HG02938 (cell line): ENCODE measurements around the gene FBP1.

Experiments
- ATAC-seq: cut with Tn5 transposase; IDR thresholded peaks from one replicate; pipeline ENCODE4 v1.9.1; 2021; ENCODE audit warnings: mild to moderate bottlenecking, moderate library complexity; ENCODE audit not compliant: unreplicated experiment

Gene FBP1

DNA sequence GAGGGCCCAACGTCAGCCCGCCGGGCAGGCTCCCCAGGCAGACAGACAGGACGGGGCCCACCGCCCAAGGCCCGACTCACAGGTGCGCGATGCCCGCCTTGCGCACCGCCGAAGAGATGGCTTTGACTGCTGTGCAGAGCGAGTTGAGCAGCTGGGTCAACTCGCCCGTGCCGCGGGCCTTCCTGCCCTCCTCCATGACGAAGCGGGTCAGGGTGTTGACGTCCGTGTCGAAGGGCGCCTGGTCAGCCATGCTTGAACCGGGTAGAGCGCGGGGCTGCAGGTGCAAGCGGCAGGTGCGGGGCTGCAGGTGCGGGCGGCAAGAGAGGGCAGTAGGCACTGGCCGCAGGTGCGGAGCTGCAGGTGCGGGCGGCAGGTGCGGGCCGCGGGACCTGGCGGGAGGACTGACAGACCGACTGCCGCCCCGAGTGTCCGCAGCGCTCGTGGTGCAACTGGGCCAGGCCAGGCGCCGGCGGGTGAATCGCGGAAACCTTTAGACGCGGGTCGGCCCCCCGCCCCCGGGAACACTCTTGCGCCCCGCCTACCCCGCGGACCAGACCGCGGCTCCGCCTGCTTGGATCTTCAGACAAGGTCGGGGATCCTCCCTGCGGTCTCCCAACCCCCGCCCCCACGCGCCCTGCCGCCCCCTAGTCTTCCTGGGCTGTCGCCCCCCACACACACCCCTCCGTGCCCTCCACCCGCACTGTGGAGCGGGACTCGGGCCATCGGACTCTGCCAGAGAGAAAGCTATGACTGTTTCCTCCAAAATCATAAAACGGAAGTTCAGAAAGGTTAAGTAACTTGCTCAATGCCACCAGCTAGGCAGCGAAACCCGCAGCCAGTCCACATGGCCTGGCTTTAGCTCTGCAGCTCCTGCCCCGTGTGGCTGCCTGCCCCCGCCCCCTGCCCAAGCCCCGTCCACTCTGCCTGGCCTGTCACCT is at the start of gene FBP1:
Gene FBP1 (minus strand): TSS at position 458 of the 938 bp plus-strand sequence. CDS start 208 bp downstream, at position 250.
- no peak for ATAC-seq

DNA sequence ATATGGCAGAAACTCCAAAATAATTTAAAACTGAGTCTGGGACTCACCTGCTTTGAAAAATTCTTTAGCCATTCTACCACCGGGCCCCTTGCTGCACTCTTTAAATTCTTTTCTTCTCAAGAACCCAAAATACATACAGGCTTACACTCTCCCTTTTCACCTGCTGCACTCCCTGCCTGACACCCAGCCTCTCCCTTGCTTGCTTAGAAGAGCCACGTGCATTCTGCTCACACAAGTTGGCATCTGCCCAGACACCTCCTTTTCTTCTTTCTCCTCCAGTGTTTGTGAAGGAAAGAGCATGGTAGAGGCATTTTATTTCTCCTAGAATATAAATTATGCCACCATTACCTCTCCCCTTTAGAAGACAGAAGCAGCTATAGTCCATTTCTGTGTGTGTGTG is 48.1 kb upstream of the FBP1 start:
- no peak for ATAC-seq

GRCh38 chr9:94685359-94685758 is 46.0 kb upstream of the FBP1 start:
- ATAC-seq: no peak

GRCh38 chr9:94681508-94681907 is 42.2 kb upstream of the FBP1 start:
- no peak for ATAC-seq

GRCh38 chr9:94680621-94681020 is 41.3 kb upstream of the FBP1 start:
- no peak for ATAC-seq

DNA sequence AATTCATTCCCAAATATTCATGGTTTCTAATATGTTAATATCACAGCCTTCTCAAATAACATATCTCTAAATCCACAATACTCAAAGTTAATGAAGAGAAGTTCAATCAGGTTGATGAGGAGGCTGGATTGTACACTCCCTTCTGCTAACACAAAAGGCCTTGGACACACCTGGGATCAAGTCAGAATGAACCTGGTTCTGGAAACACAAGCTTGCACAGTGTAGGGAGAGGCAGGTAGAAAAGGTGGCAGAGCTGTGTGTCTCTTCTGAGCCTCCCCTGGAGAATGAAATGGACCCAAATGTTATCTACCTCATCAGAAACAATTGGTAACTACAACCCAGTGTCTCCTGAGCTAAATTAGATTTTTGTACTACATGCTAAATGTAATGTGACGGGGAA is 40.7 kb upstream of the FBP1 start:
- no peak for ATAC-seq

DNA sequence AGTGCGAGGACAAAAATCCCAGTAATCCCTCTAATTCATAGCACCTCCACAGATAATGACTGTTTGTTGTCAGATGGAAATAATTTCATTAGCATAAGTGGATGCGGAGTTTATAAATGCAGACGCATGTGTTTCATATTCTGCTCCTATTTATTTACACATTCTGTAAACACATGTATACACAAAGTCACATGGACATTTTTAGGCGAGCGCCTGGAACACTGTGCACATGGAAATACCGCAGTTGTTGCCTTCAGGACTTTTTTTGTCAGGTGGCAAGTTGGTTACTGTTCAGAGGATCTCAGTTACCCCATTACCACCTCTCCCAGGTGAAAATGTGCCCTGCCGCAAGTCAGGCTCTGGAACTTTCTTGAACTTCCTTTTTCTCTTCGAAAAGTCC is 40.3 kb upstream of the FBP1 start:
- no peak for ATAC-seq

DNA sequence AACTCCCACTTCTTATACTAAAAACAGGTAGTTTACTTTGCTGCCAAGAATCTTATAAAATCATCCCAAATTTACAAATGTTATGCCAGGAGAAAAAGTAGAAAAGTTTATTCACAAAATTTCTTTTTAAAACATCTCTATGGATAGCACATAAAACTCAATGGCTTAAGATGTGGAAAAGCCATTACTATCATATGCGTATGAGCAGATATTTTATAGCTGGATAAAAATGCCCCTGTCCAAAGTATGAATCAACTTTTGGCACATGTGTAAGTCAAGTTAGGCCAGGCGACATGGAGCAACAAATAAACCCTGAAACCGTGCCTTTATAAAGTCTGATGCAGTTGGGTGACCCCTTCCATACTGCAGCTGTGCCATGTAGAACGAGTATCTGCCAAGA is 38.6 kb upstream of the FBP1 start:
- ATAC-seq: no peak

DNA sequence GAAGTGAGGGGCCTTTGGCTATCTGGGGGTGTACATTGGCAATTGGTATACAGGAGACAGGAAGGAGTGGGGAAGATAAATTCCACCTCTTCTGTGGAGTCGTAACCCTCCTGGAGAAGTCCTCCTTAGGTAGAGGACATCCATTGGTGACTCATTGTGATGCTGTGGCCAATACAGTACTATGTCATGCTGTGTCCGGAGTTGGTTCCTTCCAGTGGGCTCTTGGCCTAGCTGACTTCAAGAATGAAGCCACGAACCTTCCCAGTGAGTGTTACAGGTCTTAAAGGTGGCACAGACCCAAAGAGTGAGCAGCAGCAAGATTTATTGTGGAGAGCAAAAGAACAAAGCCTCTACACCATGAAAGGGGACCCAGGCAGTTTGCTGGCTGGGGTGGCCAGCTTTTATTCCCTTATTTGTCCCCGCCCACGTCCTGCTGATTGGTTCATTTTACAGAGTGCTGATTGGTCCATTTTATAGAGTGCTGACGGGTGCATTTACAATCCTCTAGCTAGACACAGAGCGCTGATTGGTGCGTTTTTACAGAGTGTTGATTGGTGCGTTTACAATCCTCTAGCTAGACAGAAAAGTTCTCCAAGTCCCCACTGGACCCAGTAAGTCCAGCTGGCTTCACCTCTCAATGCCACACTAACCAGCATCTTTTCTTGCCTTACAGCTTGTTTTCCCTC is 37.3 kb upstream of the FBP1 start:
- ATAC-seq: no peak

- no peak for ATAC-seq
Observed at GRCh38 chr9:94675008-94675881, 35.9 kb upstream of the FBP1 start.

- no peak for ATAC-seq
Observed at GRCh38 chr9:94672811-94673487, 33.6 kb upstream of the FBP1 start.

DNA sequence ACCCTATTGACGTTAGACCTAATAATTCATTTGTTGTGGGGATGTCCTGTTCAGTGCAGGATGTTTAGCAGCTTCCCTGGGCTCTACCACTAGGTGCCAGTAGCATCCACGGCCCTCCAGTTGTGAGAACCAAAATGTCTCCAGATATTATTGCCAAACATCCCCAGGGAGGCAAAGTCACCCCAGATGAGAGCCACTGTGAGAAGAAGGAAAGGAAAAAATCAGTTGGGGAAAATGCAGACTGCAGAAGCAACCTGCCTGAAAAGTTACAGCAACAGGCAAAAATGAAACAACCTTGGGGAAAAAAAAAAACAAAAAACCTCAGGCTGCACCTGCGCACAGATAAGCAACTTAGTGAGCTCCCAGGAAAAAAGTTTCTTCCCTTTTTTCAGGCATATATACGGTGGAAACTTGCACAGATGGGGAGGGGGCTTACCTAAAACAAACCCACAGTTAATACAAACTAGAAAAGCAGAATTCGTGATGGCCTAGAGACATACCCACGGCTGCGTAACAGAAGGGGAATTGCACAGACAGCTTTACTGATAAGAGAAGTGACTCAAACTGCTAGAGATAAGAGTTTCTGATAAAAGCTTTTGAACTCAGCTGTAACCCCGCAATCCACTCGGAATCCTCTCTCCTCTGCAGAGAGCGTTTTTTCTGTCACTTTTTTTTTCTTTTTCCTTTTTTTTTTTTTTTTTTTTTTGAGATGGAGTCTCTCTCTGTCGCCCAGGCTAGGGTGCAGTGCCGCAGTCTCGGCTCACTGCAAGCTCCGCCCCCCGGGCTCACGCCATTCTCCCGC is 29.8 kb upstream of the FBP1 start:
- no peak for ATAC-seq

DNA sequence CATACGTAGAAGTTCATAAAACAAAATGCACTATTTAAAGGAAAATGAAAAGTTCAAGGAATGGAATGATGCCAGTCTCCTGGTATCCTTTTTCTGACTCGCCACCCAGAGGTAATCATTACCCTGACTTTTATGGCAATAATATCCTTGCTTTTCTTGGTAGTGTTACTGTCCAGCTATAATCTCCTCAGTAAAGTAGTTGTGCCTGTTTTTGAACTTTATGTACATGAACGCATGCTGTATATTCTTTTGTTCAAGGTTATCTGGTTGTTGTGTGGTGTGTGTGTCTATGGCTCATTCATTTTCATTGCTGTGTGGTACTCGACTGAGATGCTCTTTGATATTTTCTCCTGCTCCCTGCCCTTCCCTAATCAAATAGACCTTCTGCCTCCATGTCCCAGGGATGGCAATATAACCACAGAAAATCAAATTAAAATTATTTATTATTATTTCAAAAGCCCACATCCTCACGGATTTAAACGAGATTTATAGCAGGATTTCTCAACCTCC is 29.2 kb upstream of the FBP1 start:
- no peak for ATAC-seq

- no peak for ATAC-seq
Observed at GRCh38 chr9:94666364-94667099, 27.2 kb upstream of the FBP1 start.

DNA sequence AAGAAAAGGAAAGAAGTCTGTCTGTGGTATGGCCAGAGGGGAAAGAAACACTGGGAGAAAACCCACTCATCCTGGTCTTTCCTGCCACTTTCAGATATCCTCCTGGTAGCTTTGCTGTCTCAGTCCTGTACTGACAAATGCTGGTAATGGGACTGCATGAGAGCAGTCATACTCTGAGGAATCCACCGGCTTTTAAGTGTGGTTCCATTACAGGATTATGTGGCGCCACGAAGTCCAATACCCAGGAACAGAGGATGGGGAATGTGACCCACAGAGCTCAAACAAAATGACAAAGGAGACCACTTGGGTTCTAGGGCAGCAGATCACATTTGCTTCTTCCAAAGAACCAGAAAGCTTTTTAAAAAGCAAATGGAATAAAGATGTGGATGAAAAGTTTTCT is 26.3 kb upstream of the FBP1 start:
- ATAC-seq: no peak

- no peak for ATAC-seq
Observed at GRCh38 chr9:94664801-94665200, 25.5 kb upstream of the FBP1 start.

GRCh38 chr9:94663640-94664039 is 24.3 kb upstream of the FBP1 start:
- ATAC-seq: no peak

DNA sequence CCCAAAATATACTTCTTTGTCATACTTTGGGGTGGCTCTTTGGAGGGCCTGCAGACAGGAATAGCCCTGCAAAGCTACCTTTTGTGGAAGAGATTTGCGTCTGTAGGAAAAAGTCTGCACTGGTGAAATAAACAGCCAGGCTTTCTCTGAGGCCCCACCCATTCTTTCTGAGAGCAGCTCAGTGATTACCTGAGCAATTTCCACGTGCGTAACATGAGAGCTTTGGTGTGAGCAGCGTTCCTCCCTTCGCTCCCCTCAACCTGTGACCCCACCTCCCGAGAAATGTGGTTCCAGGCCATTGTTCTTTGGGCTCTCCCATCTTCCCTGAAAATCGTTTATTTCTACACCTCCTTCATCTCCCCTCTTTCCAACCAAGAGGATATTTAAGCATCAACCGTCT is 23.8 kb upstream of the FBP1 start:
- no peak for ATAC-seq
